ENCODE measurements around the gene TWIST2.

The TWIST2 gene

DNA sequence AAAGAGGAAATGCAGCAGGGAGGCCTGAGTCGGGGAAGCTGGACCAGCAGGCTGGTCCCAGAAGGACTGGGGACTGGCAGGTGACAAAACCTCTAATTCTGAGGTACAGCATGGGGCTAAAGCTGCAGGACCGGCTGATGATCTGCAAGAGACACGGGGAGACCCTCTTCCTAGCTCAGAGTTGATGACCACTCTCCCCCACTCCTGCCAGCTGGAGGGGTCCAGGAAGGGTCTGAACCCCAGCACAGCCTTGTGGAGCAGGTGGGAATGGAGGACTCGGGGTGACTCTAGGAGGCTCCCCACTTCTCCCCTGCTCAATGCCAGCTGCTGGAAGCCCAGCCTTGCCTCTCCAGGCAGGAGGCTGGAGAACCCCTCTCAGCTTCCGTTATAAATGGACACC lies 67.7 kb downstream of the TWIST2 start:
- TF ChIP-seq, protein P1, sequence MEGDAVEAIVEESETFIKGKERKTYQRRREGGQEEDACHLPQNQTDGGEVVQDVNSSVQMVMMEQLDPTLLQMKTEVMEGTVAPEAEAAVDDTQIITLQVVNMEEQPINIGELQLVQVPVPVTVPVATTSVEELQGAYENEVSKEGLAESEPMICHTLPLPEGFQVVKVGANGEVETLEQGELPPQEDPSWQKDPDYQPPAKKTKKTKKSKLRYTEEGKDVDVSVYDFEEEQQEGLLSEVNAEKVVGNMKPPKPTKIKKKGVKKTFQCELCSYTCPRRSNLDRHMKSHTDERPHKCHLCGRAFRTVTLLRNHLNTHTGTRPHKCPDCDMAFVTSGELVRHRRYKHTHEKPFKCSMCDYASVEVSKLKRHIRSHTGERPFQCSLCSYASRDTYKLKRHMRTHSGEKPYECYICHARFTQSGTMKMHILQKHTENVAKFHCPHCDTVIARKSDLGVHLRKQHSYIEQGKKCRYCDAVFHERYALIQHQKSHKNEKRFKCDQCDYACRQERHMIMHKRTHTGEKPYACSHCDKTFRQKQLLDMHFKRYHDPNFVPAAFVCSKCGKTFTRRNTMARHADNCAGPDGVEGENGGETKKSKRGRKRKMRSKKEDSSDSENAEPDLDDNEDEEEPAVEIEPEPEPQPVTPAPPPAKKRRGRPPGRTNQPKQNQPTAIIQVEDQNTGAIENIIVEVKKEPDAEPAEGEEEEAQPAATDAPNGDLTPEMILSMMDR (IDR thresholded peaks at IDR 0.05; ENCODE audit: insufficient read depth, low read depth, low read length, missing control alignments), result no peak
- H3K4me3 ChIP-seq (ENCODE audit: low read depth, low read length), result no peak overlapping the region

DNA sequence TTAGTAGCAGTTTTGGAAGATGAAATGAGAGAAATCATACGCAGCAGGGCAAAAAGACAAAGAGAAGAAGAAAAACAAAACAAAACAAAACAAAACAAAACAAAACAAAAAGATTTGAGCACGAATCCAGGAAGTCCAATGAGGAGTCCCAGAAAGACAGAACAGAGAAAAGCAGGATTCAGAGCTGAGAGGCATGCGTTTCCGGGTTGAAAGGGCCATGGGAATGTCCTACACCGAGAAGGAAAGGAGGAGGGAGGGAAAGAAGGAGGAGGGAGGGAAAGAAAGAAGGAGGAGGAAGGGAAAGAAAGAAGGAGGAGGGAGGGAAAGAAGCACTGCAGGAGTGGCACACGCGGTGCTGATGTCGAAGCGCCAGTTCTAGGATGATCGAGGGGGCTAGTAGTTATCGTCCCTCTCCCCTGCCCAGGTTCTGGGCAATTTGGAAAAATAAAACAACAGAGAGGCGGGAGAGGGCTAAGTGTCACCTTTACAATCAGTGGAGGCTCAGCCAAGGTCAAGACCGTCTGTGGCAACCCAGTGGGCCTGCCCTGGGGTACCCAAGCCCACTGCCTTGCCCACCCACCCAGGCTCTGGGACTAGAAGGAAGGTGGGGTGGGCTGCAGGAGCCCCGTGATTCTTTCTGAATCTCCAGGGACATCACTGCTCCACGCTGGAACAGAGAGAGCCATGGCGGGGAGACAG lies 68.4 kb downstream of the TWIST2 start:
- DNase-seq (ENCODE audit: low read depth), result no peak
- TF ChIP-seq, protein P1 (IDR thresholded peaks at IDR 0.05; ENCODE audit: insufficient read depth, low read depth, low read length, missing control alignments), result no peak
- H3K4me3 ChIP-seq (ENCODE audit: low read depth, low read length), result no peak overlapping the region

More for the DNA sequence above, 67.7 kb downstream of the TWIST2 start:
- no peak for DNase-seq (ENCODE audit: low read depth)

DNA sequence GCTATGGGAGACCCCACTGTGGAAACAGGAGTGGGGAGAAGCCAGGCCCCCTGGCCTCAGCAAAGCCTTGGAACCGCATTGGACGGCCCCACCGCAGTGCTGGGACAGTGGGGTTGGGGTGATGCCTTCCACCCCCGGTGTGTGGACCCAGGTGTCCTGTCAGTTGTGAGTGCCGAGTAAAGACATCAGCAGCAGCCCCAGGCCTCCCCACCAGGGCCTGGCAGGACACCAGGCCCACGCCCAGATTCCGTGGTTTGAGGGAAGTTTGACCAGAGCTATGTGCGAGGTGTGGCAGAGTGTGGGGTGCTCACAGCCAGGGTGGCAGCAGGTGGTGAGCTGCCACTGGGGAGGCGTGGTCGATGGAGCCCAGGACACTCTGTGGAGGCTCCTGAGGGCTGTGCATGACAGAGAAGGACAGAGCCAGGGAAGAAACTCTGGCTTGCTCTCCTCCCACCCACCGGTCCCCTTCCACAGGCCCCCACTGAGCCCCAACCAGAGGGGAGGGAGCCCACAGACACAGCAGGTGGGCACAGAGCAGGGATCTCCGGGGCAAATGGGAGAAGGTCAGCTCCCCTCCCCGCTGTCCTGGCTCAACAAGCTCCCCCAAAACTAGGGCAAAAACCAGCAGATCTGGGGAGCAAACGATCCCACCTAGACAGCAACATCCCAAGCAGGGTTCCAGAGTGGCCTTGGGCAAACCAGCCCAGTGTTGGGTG lies 69.1 kb downstream of the TWIST2 start:
- TF ChIP-seq, protein P1 (IDR thresholded peaks at IDR 0.05; ENCODE audit: insufficient read depth, low read depth, low read length, missing control alignments), result no peak
- no peak overlapping the region for H3K4me3 ChIP-seq (ENCODE audit: low read depth, low read length)
- no peak for DNase-seq (ENCODE audit: low read depth)

DNA sequence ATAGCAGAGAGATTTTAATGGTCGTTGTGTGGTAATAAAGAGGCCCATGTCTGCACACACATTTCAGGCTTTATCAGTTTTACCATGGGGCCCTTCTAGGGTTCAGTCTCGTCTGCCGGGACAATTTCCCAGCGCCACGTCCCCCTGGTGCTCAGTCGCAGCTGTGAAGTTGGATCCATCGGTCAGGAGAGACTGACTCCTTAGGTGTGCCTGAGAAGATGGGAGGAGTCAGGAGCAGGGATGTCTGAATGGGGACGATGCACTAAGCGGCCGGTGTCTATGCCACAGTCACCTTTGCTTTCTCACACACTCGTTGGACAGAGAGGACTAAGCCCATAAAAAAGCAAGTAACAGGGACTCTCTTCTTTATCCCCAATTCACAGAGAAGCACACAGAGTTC lies 71.4 kb downstream of the TWIST2 start:
- TF ChIP-seq, protein P1 (IDR thresholded peaks at IDR 0.05; ENCODE audit: insufficient read depth, low read depth, low read length, missing control alignments), result no peak
- no peak for DNase-seq (ENCODE audit: low read depth)
- no peak overlapping the region for H3K4me3 ChIP-seq (ENCODE audit: low read depth, low read length)

DNA sequence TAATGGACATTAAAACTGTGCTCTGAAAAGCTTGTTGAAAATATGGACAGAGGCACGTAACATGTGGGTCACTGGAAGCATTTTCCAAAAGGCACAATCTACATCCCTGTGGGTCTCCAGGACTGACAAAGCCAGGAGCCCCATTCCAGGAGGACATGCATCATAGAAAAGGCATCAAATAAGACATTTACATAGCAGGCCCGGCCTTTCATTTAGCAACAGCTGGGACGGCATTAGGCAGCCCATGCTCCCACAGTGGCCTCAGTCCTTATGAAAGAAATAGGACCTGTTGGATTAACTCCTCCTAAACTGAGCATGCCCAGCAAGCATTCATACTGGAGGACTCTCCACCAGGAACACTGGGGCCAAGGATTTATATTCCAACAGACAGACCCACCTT lies 72.2 kb downstream of the TWIST2 start:
- TF ChIP-seq, protein P1 (IDR thresholded peaks at IDR 0.05; ENCODE audit: insufficient read depth, low read depth, low read length, missing control alignments), result no peak
- no peak for DNase-seq (ENCODE audit: low read depth)
- no peak overlapping the region for H3K4me3 ChIP-seq (ENCODE audit: low read depth, low read length)

DNA sequence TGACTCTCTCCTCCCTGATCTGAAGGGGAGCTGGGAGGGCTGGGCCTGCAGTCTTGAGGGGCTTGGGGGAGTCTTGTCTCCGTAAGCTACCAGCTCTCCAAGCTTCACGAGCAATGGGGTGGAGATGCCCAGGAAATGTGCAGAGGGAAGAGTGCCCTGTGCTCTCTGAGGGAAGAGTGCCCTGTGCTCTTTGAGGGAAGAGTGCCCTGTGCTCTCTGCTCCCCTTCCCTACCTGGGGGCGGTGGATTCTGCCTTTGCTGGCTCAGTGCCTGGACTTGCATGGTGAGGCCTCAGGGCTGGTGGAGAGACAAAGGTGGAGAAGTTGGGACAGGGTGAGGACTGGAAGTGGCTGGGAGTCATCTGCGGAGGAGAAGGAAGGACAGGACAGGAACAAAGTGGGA lies 72.7 kb downstream of the TWIST2 start:
- no peak overlapping the region for H3K4me3 ChIP-seq (ENCODE audit: low read depth, low read length)
- TF ChIP-seq, protein P1 (IDR thresholded peaks at IDR 0.05; ENCODE audit: insufficient read depth, low read depth, low read length, missing control alignments), result no peak

More for the DNA sequence above, 72.7 kb downstream of the TWIST2 start:
- DNase-seq (ENCODE audit: low read depth), result no peak

Measured in GM12865 (cell line).